ENCODE measurements around the gene HEG1. TPM values are rescaled to one million over a fixed set of nuclear protein-coding genes. Genes with fewer than 3 reads are reported as not detected.

Gene HEG1
- total RNA-seq, 2 experiments from 2014 or later, result 5.9 to 6.4 TPM

- Mint-ChIP-seq H3K36me3 (ENCODE audit: low read depth) (no peaks in the 10 kb centered on the region), H3K4me1 (no peaks in the 10 kb centered on the region)
- CTCF ChIA-PET, result interaction anchor here (0.7 to 1.0 kb wide), 2 partner anchors 14 to 1226 kb away, joined by 3 to 4 read pairs; no protein-coding TSS in a partner anchor
Measured at GRCh38 chr3:125080077-125080476, 24.3 kb upstream of the HEG1 start.

GRCh38 chr3:125079675-125080045 is 23.9 kb upstream of the HEG1 start:
- H3K27ac Mint-ChIP-seq, result no peak overlapping the region
- no peaks in the 10 kb centered on the region for H3K9me3 Mint-ChIP-seq (ENCODE audit: low read depth)
- no peak overlapping the region for H3K4me3 Mint-ChIP-seq
- no peaks in the 10 kb centered on the region for H3K27me3 Mint-ChIP-seq
- H3K4me1 Mint-ChIP-seq, result no peaks in the 10 kb centered on the region
- CTCF ChIA-PET, result interaction anchor here (0.7 to 1.0 kb wide), 2 partner anchors 15 to 1225 kb away, joined by 3 to 4 read pairs; no protein-coding TSS in a partner anchor
- intact Hi-C loops (cut with DNase I, micrococcal nuclease), result no loop called here
- DNase-seq (no peak), ATAC-seq (no peak)
- no peaks in the 10 kb centered on the region for H3K36me3 Mint-ChIP-seq (ENCODE audit: low read depth)
- POLR2A ChIA-PET, result no interaction called here

More at GRCh38 chr3:125080077-125080476, 24.3 kb upstream of the HEG1 start:
- Mint-ChIP-seq H3K27me3 (no peaks in the 10 kb centered on the region), H3K4me3 (no peak overlapping the region), H3K27ac (no peak overlapping the region), H3K9me3 (ENCODE audit: low read depth) (no peaks in the 10 kb centered on the region)
- intact Hi-C loops (cut with DNase I, micrococcal nuclease), result no loop called here
- no peak for ATAC-seq
- POLR2A ChIA-PET, result no interaction called here
- no peak for DNase-seq

GRCh38 chr3:125078951-125079674 is 23.3 kb upstream of the HEG1 start:
- CTCF ChIA-PET, result interaction anchor here (0.7 to 1.0 kb wide), 3 partner anchors 15 to 1225 kb away, joined by 3 to 4 read pairs (median 3); no protein-coding TSS in a partner anchor
- Mint-ChIP-seq H3K9me3 (ENCODE audit: low read depth) (no peaks in the 10 kb centered on the region), H3K4me3 (no peak overlapping the region), H3K27me3 (no peaks in the 10 kb centered on the region), H3K4me1 (no peaks in the 10 kb centered on the region), H3K36me3 (ENCODE audit: low read depth) (no peaks in the 10 kb centered on the region), H3K27ac (no peak overlapping the region)
- intact Hi-C loops (cut with DNase I, micrococcal nuclease), result no loop called here
- DNase-seq (no peak), ATAC-seq (no peak)
- POLR2A ChIA-PET, result no interaction called here

DNA sequence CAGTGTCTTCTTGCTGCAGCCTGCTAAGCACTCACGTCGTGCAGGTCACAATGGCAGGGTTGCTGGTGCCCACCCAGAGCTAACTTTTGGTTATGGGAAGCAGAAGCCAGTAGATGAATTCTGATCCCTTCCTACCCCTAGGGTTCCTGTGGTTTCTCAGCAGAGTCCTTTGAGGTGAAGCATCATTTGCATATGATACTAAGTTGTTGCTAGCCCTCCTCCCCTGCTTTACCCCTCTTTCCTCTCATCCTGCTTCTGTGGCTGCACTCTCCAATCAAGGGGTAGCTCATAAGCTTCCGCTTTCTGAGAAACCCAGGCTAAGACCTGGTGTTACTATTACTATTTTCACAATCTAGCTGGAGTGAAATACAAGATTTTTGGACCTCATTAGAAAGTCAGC is 22.1 kb upstream of the HEG1 start:
- Mint-ChIP-seq H3K36me3 (ENCODE audit: low read depth) (no peaks in the 10 kb centered on the region), H3K27me3 (no peaks in the 10 kb centered on the region), H3K4me3 (no peak overlapping the region), H3K4me1 (no peaks in the 10 kb centered on the region), H3K9me3 (ENCODE audit: low read depth) (no peaks in the 10 kb centered on the region), H3K27ac (no peak overlapping the region)
- POLR2A ChIA-PET, result no interaction called here
- no peak for DNase-seq
- ATAC-seq, result no peak
- CTCF ChIA-PET, result no interaction called here
- intact Hi-C loops (cut with DNase I, micrococcal nuclease), result no loop called here

DNA sequence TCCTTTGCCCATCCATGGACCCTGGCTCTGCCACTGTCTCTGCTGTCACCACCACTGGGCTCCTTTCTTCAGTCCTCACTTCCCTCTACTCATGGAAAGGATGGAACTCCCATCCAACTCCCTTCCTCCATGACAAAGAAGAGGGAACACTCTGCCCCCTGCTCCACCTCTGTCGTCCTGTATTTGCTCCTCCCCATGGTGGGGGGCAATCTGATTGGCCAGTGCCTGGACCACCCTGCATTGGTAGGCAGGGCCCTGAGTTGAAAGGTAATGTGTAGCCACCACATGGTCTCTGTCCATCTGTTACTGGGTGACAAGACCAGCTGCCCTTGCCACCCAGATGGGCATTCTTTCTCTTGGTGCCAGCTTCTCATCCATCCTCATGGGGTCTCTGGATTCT is 20.7 kb upstream of the HEG1 start:
- no peak overlapping the region for H3K4me3 Mint-ChIP-seq
- ChIA-PET CTCF (interaction anchor here (1.2 kb wide), 1 partner anchor 20 kb away, joined by 5 read pairs; no protein-coding TSS in a partner anchor), POLR2A (no interaction called here)
- H3K4me1 Mint-ChIP-seq, result no peaks in the 10 kb centered on the region
- ATAC-seq (no peak), DNase-seq (no peak)
- H3K9me3 Mint-ChIP-seq (ENCODE audit: low read depth), result no peaks in the 10 kb centered on the region
- no peaks in the 10 kb centered on the region for H3K36me3 Mint-ChIP-seq (ENCODE audit: low read depth)
- H3K27ac Mint-ChIP-seq, result no peak overlapping the region
- no peaks in the 10 kb centered on the region for H3K27me3 Mint-ChIP-seq
- intact Hi-C loops (cut with DNase I, micrococcal nuclease), result no loop called here

DNA sequence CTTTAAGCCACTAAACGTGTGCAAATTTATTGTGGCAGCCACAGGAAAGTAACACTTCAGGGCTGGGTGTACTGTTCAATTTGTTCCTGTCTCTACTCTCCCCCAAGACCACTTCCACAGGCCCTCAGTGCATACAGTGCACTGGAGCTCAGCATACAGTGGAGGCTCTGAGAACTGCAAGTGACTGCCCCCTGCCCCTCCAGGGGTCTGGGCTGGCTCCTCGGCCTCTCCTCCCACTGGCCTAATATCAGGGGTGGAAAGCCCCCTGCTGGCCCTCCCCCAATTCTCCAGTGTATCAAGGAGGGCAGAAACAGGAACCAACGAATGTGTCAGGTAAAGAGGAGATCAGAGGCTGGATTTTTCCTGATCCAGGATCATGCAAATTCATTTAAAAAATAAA is 19.9 kb upstream of the HEG1 start:
- Mint-ChIP-seq H3K27ac (no peak overlapping the region), H3K4me1 (no peaks in the 10 kb centered on the region), H3K9me3 (ENCODE audit: low read depth) (no peaks in the 10 kb centered on the region), H3K36me3 (ENCODE audit: low read depth) (no peaks in the 10 kb centered on the region), H3K27me3 (no peaks in the 10 kb centered on the region), H3K4me3 (no peak overlapping the region)
- intact Hi-C loops (cut with DNase I, micrococcal nuclease), result no loop called here
- ATAC-seq (no peak), DNase-seq (no peak)
- CTCF ChIA-PET, result no interaction called here
- POLR2A ChIA-PET, result no interaction called here

- peaks cover 11% of the 10 kb centered on the region for H3K4me1 Mint-ChIP-seq
- no peaks in the 10 kb centered on the region for H3K9me3 Mint-ChIP-seq (ENCODE audit: low read depth)
- ChIA-PET CTCF (interaction anchor here (0.7 kb wide), 2 partner anchors 101 to 292 kb away, joined by 3 read pairs; no protein-coding TSS in a partner anchor), POLR2A (no interaction called here)
- DNase-seq (no peak), ATAC-seq (no peak)
- intact Hi-C loops (cut with DNase I, micrococcal nuclease), result no loop called here
- H3K36me3 Mint-ChIP-seq (ENCODE audit: low read depth), result no peaks in the 10 kb centered on the region
- no peak overlapping the region for H3K4me3 Mint-ChIP-seq
- no peaks in the 10 kb centered on the region for H3K27me3 Mint-ChIP-seq
- H3K27ac Mint-ChIP-seq, result no peak overlapping the region
Measured at GRCh38 chr3:125073390-125073905, 17.7 kb upstream of the HEG1 start.

DNA sequence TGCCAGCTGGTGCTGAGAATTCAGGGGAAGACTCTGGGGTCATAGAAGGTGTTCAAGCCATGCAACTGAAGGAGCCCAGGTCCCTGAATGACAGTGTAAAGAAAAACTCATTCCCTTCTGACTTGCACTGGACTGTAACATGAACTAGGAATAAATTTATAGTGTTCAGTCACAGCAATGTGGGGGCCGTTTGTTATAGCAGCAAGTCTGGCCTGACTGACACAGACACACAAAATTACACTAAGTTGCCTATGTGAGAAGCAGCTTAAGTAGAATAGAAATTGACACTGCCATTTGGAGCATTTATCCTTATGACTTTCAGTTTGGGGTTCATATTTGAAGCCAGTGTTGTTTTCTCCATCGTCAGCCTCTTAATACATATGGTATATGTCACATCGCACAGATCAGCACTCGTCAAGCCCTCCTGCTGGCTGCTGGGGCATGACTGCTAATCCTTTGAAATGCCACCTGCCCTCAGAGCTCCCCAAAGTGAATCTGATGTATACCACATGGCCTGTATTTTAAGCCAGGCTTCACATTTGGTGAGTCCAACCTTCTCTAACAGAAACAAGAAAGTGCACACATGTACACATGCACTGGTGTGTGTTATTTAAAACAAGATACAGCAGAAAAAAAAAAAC is 17.1 kb upstream of the HEG1 start:
- no peaks in the 10 kb centered on the region for H3K9me3 Mint-ChIP-seq (ENCODE audit: low read depth)
- CTCF ChIA-PET, result interaction anchor here (0.6 to 0.7 kb wide), 2 partner anchors 50 to 101 kb away, joined by 3 read pairs; no protein-coding TSS in a partner anchor

DNA sequence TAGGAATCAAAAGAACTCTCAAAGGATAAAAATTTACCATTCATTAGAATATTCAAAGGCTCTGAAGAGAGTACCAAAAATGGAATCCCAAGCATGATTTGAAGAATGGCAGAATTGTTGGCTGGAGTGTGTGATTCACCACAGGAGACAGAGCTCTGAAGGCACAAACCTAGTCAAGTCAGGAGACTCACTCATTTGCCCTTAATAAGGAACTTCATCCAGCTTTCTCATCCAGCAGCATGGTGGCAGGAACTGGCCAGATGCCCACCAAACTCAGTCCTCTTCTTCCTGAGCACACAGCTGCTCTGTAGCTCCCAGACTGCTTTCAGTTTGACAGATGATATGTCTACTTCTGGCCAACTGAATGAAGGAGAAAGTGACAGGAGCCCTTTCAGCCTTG is 16.5 kb upstream of the HEG1 start:
- DNase-seq, result no peak
- Mint-ChIP-seq H3K36me3 (ENCODE audit: low read depth) (no peaks in the 10 kb centered on the region), H3K4me1 (peaks cover 11% of the 10 kb centered on the region), H3K27ac (no peak overlapping the region), H3K27me3 (no peaks in the 10 kb centered on the region), H3K4me3 (no peak overlapping the region), H3K9me3 (ENCODE audit: low read depth) (no peaks in the 10 kb centered on the region)
- ChIA-PET POLR2A (no interaction called here), CTCF (interaction anchor here (0.6 kb wide), 2 partner anchors 40 to 50 kb away, joined by 3 read pairs; no protein-coding TSS in a partner anchor)
- no peak for ATAC-seq
- intact Hi-C loops (cut with DNase I, micrococcal nuclease), result no loop called here

More for the DNA sequence above, 17.1 kb upstream of the HEG1 start:
- Mint-ChIP-seq H3K27ac (no peak overlapping the region), H3K36me3 (ENCODE audit: low read depth) (no peaks in the 10 kb centered on the region), H3K4me1 (peaks cover 11% of the 10 kb centered on the region), H3K27me3 (no peaks in the 10 kb centered on the region), H3K4me3 (no peak overlapping the region)
- POLR2A ChIA-PET, result no interaction called here
- no peak for DNase-seq
- intact Hi-C loops (cut with DNase I, micrococcal nuclease), result no loop called here
- ATAC-seq, result no peak

DNA sequence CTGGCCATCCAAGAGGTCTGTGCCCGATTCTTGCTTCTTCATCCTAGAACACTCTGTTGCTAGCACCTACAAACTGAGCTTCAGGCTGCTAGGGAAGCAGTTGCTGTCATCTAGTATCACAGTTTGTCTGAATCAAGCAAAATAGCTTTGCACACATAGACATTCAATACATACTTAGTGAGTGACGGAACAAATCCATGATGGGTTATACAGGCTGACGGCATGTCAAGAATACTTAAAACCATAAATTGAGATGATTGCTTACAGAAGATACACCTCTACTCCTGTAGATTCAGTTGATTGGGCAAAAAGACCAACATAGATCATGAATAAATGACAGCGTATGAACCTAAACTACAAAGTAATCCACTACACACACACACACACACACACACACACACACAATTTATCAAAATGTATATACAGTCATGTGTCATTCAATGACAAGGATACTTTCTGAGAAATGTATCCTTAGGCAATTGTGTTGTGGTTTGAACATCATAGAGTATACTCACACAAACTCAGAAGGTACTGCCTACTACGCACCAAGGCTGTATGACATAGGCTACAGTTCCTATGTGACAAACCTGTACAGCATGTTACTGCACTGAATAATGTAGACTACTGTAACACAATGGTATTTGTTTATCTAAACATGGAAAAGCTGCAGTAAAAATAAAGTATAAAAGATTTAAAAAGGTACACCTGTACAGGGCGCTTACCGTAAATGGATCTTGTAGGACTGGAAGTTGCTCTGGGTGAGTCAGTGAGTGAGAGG is 14.4 kb upstream of the HEG1 start:
- ATAC-seq (peak; percentile 42), DNase-seq (no peak)
- Mint-ChIP-seq H3K27ac (no peak overlapping the region), H3K9me3 (ENCODE audit: low read depth) (no peaks in the 10 kb centered on the region), H3K27me3 (no peaks in the 10 kb centered on the region), H3K4me3 (no peak overlapping the region), H3K4me1 (peaks cover 11% of the 10 kb centered on the region), H3K36me3 (ENCODE audit: low read depth) (no peaks in the 10 kb centered on the region)
- ChIA-PET POLR2A (interaction anchor here (0.6 kb wide), 1 partner anchor 37 kb away, joined by 3 read pairs; no protein-coding TSS in a partner anchor), CTCF (interaction anchor here (1.3 to 1.5 kb wide), 2 partner anchors 16 to 35 kb away, joined by 3 to 4 read pairs; no protein-coding TSS in a partner anchor)
- intact Hi-C loops (cut with DNase I, micrococcal nuclease), result no loop called here

DNA sequence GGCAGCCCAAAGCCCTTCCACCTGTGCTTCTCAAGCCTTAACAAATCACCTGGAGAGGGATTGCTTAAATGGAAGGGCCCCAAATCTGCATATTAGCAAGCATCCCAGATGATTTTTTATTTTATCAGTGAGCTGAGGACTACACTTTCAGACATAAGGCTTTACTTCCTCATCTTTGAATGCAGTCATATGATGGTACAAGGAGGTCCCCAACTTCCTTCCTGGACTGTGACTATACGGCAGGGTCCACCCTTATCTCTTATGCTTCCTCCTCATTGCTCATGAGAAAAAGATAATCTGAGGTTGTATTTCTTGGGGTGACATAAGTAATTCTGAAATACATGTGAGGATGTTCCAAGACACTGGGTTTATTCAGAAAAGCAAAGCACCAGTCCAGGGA is 13.7 kb upstream of the HEG1 start:
- Mint-ChIP-seq H3K4me1 (peaks cover 11% of the 10 kb centered on the region), H3K27me3 (no peaks in the 10 kb centered on the region), H3K36me3 (ENCODE audit: low read depth) (no peaks in the 10 kb centered on the region), H3K4me3 (no peak overlapping the region), H3K9me3 (ENCODE audit: low read depth) (no peaks in the 10 kb centered on the region), H3K27ac (no peak overlapping the region)
- ATAC-seq, result no peak
- DNase-seq, result no peak
- ChIA-PET POLR2A (no interaction called here), CTCF (interaction anchor here (0.5 to 1.3 kb wide), 2 partner anchors 15 to 241 kb away, joined by 3 read pairs; no protein-coding TSS in a partner anchor)
- intact Hi-C loops (cut with DNase I, micrococcal nuclease), result no loop called here
